Lung (tissue), 12 donors: ENCODE data around the gene LITAF. TPM values are rescaled to one million over a fixed set of nuclear protein-coding genes. Genes with fewer than 3 reads are reported as not detected.
"Not testable (repeated sequence)": the region's sequence is repeated elsewhere in the genome, so short reads cannot be mapped to it uniquely, and the experiment has no call there.

Experiments used
- ATAC-seq: fragments of 200-7000 bp; cut with Tn5 transposase; one replicate; pipeline ENCODE4 v1.9.1; 2020; ENCODE audit warnings: moderate number of reproducible peaks; ENCODE audit not compliant: insufficient read depth, low FRiP score
- DNase-seq, 3 donors: peaks; one replicate each; pipeline ENCODE4 v3.0.0-alpha.2; 2013 to 2017
- H3K27ac ChIP-seq, 2 donors: one replicate each; pipeline ENCODE4 v1.5.1; 2013; ENCODE audit warnings: mild to moderate bottlenecking in 2 of 2, moderate library complexity in 2 of 2, control low read depth in 1 of 2, inconsistent platforms in 1 of 2, low read depth in 1 of 2, low read length in 1 of 2
- H3K27me3 ChIP-seq, 3 donors: one replicate each; pipeline ENCODE4 v1.5.1; 2013; ENCODE audit warnings: low read length in 2 of 3; ENCODE audit not compliant: control insufficient read depth in 3 of 3, insufficient read depth in 3 of 3
- H3K36me3 ChIP-seq, 4 donors: one replicate each; pipeline ENCODE4 v1.5.1; 2013; ENCODE audit warnings: low read length in 4 of 4, mild to moderate bottlenecking in 1 of 4, moderate library complexity in 1 of 4; ENCODE audit not compliant: control insufficient read depth in 4 of 4, insufficient read depth in 4 of 4
- H3K4me1 ChIP-seq, 5 donors: one replicate each; pipeline ENCODE4 v1.5.1; 2013; ENCODE audit warnings: low read length in 5 of 5, mild to moderate bottlenecking in 2 of 5, moderate library complexity in 1 of 5; ENCODE audit not compliant: control insufficient read depth in 5 of 5, insufficient read depth in 5 of 5
- H3K4me3 ChIP-seq: one replicate; pipeline ENCODE4 v1.5.1; 2013; ENCODE audit warnings: mild to moderate bottlenecking, control low read depth, moderate library complexity
- H3K9ac ChIP-seq, 2 donors: one replicate each; pipeline ENCODE4 v1.5.1; 2013; ENCODE audit warnings: low read length in 2 of 2, control low read depth in 1 of 2; ENCODE audit not compliant: insufficient read depth in 1 of 2
- H3K9me3 ChIP-seq, 4 donors: one replicate each; pipeline ENCODE4 v1.5.1; 2013; ENCODE audit warnings: low read length in 3 of 4, mild to moderate bottlenecking in 1 of 4, moderate library complexity in 1 of 4; ENCODE audit not compliant: control insufficient read depth in 4 of 4, insufficient read depth in 3 of 4
- CTCF ChIP-seq: IDR thresholded peaks from 2 replicates; pipeline ENCODE4 v1.5.1; 2012; ENCODE audit warnings: mild to moderate bottlenecking; ENCODE audit errors: control extremely low read depth, extremely low read depth
- WGBS, 2 donors: extraction: QIAGEN DNeasy Blood & Tissue Kit; methylation state at CpG; one replicate each; pipeline ENCODE4 v1.1.7; 2013; 5-methylcytosine and 5-hydroxymethylcytosine counted together
- polyA plus RNA-seq, 2 donors: library from polyadenylated mRNA; stranded (reverse); fragments of 200-250 nt; gene quantifications; one replicate each; pipeline ENCODE4 v1.2.1, GENCODE V29; 2013
- total RNA-seq, 2 donors: library from RNA; depleted of rRNA in 1 of 2; stranded (reverse); fragments of >200 nt in 1 of 2; gene quantifications; one replicate each; pipeline ENCODE4 v1.2.1, GENCODE V29; 2014 to 2021
- donor health status: control.
- donor health status: control.
- donor health status: Bipolar disorder and iron deficiency.
- donor health status: healthy.
- donor health status: DM: yes; HTN: yes; CAD: no.

LITAF gene
- total and polyA plus RNA-seq, 4 donors, result 66.4 to 406 (median 146) TPM

GRCh38 chr16:11560701-11561453 is 25.8 kb downstream of the LITAF start:
- Histone ChIP-seq H3K9ac (peak overlapping the region in 1 of 2 donors; percentile 71), H3K4me1 (peaks cover 0 to 16% (median 8%) of the 10 kb centered on the region in 5 donors), H3K36me3 (peaks cover 6 to 15% (median 14%) of the 10 kb centered on the region in 4 donors), H3K9me3 (peaks cover 0 to 6% (median 5%) of the 10 kb centered on the region in 4 donors), H3K4me3 (no peak overlapping the region), H3K27me3 (no peaks in the 10 kb centered on the region), H3K27ac (peak overlapping the region; percentile 38 to 40)
- ATAC-seq, result no peak
- DNase-seq, result no peak
- TF ChIP-seq CTCF, result no peak
- WGBS, 2 donors, result 47 to 59% methylated on average over 21 of the region's 21 CpGs

- WGBS, 2 donors, result 87 to 92% methylated on average over 6 of the region's 6 CpGs
- H3K4me3 ChIP-seq, ATAC-seq, H3K27me3 ChIP-seq, H3K27ac ChIP-seq, H3K9me3 ChIP-seq, H3K9ac ChIP-seq, DNase-seq: not testable (repeated sequence)
- Histone ChIP-seq H3K4me1 (peaks cover 0 to 16% (median 5%) of the 10 kb centered on the region in 5 donors), H3K36me3 (peaks cover 8 to 35% (median 23%) of the 10 kb centered on the region in 4 donors)
Measured at GRCh38 chr16:11558308-11558823, 28.4 kb downstream of the LITAF start.

- DNase-seq (no peak), ATAC-seq (no peak)
- no peak overlapping the region for H3K9ac ChIP-seq
- H3K36me3 ChIP-seq, result peaks cover 8 to 39% (median 25%) of the 10 kb centered on the region in 4 donors
- H3K4me1 ChIP-seq, result peaks cover 0 to 16% (median 5%) of the 10 kb centered on the region in 5 donors
- 62 to 79% methylated on average over 6 of the region's 6 CpGs for WGBS, 2 donors
- H3K4me3 ChIP-seq, result no peak overlapping the region
- no peaks in the 10 kb centered on the region for H3K27me3 ChIP-seq
- TF ChIP-seq CTCF, result no peak
- no peak overlapping the region for H3K27ac ChIP-seq
- peaks cover 0 to 6% (median 5%) of the 10 kb centered on the region in 4 donors for H3K9me3 ChIP-seq
Measured at GRCh38 chr16:11557801-11558200, 28.9 kb downstream of the LITAF start.

- Histone ChIP-seq H3K4me1 (peaks cover 0 to 21% (median 3%) of the 10 kb centered on the region in 5 donors), H3K27ac (no peak overlapping the region), H3K27me3 (no peaks in the 10 kb centered on the region), H3K4me3 (no peak overlapping the region), H3K9ac (no peak overlapping the region), H3K36me3 (peaks cover 8 to 43% (median 27%) of the 10 kb centered on the region in 4 donors), H3K9me3 (peaks cover 0 to 6% (median 5%) of the 10 kb centered on the region in 4 donors)
- WGBS, 2 donors, result 85 to 87% methylated on average over 9 of the region's 9 CpGs
- no peak for TF ChIP-seq CTCF
- no peak for ATAC-seq
- DNase-seq, result no peak
Measured at GRCh38 chr16:11556945-11557720, 29.6 kb downstream of the LITAF start.
